ENCODE results near the gene IRX3.

The IRX3 gene

GRCh38 chr16:54290833-54291655, 4.5 kb upstream of the IRX3 start:
- no peak for DNase-seq

DNA sequence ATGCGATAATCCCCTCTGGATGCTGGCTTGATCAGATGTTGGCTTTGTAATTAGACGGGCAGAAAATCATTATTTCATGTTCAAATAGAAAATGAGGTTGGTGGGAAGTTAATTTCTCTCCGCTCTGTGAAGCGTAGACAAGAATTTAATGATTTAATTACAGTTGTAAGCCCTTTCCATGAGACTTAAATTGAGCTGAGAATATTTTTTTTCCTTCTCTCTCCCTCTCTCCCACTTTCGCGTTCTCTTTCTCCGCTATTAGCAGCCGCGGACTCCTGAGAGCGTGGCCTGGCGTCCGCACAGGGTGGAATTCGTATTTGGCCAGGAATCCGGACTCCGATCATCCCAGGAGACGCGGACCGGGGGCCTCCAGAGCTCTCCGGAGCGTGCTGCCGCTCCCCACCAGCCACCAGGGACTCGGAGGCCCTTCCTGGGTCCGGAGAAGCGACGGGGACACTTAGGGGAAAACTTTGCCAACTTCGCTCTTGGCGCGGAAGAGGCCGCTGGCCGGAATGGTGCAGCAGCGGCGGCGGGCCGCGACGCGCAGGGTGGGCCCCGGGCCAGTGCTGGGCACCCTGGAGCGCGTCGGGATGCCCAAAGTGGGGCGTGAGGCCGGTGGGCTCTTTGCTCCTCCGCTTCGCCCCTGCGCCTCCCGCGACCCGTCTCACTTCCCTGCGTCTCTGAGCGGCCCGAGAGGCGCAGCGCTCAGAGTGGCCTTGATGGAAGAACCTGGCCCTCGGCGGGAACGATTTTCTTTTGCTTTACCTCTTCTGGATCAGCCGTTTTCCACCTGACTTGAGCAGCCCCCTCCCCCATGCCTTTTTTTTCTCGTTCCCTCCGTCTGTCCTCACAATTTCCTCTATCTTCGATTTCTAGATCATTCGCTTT, 3.6 kb upstream of the IRX3 start:
- DNase-seq, result no peak

GRCh38 chr16:54289242-54289944, 2.8 kb upstream of the IRX3 start:
- no peak for DNase-seq

DNA sequence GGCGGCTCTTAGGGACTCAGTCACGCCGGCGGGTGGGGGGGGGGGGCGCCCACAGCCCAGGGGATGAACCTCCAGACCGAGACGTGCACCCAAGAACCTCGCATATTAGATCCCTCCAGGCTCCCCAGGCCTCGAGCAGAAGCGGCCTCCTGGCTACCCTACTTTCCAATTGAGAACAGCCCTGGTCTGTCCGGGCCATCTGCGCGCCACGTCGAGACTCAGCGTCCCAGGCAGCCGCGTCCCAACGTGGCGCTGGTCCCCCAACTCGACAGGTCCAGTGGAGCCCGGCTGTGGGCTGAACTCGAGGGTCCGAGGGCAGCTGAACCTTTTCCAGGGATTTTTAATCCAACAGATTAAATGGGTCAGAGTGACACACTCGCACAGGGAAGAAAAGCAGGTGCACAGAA, 2.3 kb upstream of the IRX3 start:
- no peak for DNase-seq

GRCh38 chr16:54288030-54288834, 1.6 kb upstream of the IRX3 start:
- DNase-seq, result no peak

DNA sequence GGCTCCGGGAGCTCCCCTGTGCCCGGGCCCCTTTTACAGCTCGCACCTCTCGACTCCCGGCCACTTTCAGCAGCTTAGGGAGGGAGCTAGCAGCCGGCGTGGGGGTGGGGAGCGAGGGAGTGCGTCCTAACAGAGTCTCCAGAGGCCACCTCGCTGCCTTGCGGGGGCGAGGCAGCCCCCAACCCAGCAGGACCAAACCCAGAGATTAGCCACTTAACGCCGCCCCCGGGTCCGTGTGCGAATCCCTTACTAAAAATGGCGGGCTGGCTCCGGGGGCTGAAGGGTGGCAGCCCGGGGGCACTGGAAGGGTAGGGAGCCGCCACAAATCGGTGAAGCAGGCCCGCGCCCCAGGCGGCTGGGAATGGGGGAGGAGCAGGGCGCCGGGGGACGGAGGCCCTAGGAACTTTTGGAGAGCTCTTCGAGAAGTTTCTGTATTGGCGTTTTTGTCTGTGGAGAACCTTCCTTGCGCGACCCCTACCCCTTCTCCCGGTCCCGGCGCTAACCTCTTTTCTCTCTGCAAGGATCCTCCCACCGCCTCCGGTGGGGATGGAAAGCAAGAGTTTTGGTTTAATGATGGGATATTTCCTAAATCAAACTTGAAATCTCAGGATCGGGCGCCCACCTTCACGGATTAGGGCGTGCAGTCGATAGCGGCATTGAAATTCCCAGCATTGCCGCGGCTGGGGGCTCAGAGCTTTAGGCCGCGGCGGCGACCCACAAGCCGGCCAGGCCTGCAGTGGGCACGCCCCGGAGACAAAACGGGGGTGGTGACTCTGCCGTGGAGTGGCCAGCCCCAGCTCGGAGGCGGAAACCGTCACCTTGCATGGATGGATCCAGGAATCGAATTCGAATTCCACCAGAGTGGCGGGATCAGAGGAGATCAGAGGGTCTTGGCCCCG, 793 bp upstream of the IRX3 start:
- no peak for DNase-seq

DNA sequence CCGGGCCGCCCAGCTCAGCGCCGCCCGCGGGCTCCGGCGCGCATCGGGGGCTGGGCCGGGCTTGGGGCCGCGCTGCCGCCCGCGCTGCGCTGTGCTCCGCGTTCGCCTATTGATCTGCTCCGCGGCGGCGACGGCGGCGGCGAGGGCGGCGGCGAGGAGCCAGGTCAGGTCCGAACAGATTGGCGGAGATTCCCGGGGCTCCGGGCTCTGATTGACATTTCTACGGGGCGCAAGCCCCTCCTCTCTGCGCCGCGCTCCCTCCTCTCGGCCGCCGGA, 559 bp downstream of the IRX3 start:
- no peak for DNase-seq

DNA sequence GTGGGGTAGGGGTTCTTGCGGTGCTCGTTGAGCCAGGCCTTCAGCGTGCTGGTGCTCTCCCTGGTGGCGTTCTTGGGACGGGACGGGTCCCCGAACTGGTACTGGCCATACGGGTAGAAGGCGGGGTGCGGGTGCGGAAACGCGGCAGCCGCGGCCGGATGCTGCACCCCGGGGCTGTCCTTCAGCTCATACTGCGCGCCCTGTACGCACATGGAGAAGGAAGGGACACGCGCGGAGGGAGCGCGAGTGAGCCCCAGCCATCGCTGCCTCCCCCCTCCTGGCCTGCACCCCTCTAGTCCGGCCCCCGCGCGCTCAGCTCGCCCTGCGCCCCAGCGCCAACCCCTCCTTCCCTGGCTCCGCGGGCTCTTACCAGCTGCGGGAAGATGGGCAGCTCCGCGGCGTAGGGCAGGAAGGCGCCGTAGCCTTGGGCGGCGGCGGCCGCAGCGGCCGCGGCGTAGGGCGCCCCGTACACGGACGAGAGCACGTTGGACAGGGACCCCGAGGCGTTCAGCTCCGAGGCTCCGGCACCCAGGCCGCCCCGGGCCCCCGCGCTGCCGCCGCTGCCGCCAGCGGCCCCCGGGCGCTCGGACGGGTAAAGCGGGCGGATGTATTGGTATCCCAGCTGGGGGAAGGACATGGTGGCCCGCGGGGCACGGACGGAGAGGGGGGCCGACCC, 1.0 kb downstream of the IRX3 start:
- no peak for DNase-seq

DNA sequence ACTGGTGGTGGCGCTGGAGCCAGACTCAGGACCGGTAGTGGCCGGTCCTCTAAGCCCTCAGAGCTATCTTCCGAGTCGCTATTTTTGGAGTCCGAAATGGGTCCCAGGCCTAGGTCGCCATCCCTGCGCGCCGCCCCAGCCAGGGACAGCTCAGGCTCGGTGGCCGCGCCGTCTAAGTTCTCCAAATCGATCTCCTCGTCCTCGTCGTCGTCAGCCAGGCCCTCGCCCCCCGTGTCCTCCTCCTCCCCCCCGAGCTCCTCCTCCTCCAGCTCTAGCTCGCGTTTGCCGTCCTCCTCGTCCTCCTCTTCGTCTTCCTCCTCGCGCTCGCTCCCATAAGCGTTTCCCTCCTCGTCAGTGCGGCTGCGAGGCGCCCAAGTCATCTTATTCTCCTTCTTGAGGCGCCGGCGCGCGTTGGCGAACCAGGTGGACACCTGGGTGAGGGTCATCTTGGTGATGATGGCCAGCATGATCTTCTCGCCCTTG, 1.6 kb downstream of the IRX3 start:
- peak; percentile 11 for DNase-seq

GRCh38 chr16:54284319-54284930, 2.2 kb downstream of the IRX3 start:
- peak; percentile 2 for DNase-seq

DNA sequence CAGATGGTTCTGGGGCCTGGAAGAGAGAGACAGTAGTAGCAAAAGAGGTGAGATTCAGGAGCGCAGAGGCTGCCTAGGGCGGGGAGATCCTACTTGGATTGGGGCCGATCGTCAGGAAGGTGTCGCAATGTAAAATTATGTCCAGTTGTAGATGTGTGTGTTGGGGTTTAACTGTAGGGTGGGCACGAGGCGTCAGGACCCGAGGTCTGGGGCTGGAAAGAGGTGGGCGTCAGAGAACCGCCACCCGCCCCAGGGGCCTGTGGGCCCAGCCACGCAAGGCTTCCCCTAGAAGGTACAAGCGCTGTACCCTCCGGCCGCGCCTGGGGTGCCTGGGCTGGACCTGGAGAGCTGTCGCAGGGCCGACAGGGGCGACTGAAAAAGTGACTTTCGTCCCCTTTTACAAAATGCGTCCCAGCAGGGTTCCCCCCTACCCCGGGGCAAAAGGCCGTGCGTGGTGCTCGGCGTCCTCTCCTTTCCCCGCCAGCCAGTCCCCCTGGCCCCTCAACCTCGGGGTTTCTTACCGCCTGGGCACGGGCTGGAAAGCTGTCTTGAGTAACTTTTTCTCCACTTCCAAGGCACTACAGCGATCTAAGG, 2.8 kb downstream of the IRX3 start:
- no peak for DNase-seq

DNA sequence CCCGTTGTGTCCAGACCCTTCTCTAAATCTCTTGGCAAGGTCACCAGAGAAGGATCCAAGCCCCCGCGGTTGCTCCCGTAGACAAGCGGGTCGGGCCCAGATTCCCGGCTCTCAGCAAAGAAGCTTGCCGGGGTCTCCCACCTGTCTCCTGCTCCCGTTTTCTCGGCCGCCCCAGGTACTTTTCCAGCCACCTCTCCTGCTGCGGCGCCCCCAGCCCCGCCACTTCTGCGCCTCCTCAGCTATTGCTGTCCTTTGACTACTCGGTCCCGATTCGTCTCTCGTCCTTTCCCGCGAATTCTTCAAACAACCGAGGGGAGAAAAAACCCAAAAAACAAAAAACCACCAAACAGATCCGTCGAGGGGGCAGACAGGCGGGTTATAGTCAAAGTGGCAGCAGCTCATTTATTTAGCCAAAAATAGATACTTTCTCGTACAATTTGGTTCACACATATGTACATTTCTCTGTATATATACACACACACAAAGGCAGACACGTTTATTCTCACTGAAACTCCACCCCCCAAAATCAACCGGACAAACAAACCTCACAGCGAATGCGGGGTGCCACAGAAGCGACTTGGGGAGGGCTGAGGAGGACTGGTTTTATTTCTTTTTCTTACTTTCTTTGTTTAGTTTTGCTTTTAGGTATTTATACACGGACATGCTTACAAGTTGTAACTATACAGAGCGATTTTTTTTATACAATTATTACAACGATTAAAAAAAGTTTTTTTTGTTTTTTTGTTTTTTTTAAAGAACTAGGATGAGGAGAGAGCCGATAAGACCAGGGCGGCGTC, 3.5 kb downstream of the IRX3 start:
- DNase-seq, result no peak

DNA sequence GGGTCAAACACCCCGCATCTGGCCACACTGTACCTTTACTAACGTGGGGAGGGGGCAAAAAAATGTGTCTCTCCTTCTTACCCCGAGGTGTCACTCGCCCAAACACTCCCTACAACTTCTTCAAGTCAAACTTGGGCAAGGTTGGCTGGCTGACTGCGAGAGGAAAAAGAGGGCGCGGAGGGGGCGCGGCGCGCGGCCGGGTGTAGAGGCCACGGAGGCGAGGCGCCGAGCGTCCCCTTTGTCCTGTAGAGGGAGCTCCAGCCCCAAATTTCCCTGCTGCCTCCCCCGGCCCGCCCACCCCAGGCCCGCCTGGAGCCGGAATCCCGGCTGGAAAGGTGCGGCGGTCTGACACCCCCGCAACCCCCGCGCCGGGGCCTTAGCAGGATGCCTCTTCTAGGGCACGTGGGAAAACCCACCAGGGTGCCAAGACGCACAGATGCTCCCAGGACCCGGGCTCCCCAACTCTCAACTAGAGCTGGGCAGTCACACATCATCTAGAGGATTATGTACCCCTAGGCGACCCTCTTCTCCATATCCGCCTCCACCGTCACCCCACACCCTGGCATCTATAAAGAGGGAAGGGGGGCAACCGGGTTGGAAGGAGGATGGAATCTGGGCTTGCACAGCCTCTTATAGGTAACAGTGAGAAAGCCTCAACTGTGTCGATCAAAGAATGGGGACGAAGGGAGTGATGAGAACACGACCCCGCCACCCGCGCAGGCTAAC, 4.2 kb downstream of the IRX3 start:
- DNase-seq, result no peak

DNA sequence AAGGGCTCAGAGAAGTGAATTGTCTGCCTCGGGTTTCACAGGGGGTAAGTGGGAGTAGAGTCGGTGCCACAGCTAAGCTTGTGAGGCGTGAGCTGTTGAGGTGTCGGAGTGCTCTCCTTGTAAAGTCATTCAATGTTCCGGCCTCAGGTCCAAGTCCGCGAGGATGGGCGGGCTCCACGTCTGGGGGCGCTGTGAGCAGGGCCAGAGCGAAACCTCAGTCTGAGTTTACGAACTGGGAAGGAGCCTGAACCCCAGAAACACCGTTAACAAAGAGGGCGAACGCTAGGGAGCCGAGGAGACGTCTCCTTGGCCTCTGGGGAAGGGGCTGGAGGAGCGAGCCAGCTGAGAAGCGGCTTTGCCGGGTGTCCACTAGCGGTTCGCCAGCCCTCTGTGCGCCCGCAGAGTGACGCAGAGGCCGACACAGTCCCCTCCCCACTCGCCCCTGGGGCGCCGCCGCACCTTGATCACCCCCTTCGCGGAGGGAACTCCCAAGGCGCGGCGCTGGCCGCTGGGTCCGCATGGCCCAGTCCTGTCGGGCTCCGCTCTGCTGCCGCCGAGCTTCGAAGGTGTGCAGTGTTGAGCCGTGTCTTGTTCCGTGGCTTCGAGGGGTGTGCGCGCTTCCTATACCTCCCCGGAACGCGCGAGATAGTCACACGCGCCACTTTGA, 4.9 kb downstream of the IRX3 start:
- DNase-seq, result no peak

- no peak for DNase-seq
Measured at GRCh38 chr16:54280751-54281150, 5.8 kb downstream of the IRX3 start.

- peak; percentile 56 for DNase-seq
Measured at GRCh38 chr16:54277845-54278703, 8.5 kb downstream of the IRX3 start.

- DNase-seq, result peak; percentile 73
Measured at GRCh38 chr16:54275956-54276355, 10.6 kb downstream of the IRX3 start.

All from DMS79 treated with DMSO at 0.1 percent for 48 hours (cell line).